WTC11 (cell line): Measurements from ENCODE around the gene PRR22. TPM values are rescaled to one million over a fixed set of nuclear protein-coding genes. Genes with fewer than 3 reads are reported as not detected.

Experiments
- ATAC-seq: fragments of 200-7000 bp; cut with Tn5 transposase; 2 replicates; pipeline ENCODE4 v1.10.0; 2021; ENCODE audit warnings: mild to moderate bottlenecking, moderate library complexity
- CTCF ChIA-PET: fragments of 300-600 bp; sonication (Branson Sonifier 250); formaldehyde crosslinking; loops from one replicate; lab custom pipeline; 2021; ENCODE audit warnings: antibody characterized with exemption; lab: Charles Lee
- POLR2A ChIA-PET: fragments of 350-600 bp; sonication (Branson Sonifier 250); formaldehyde crosslinking; loops from one replicate; lab custom pipeline; 2021; ENCODE audit warnings: antibody characterized with exemption; lab: Charles Lee
- DNase-seq: peaks from one replicate; pipeline ENCODE4 v3.0.0; 2021; ENCODE audit warnings: low spot score
- H3K27ac Mint-ChIP-seq: 2 replicates; pipeline ENCODE4 v1.8.0; 2021; ENCODE audit warnings: mixed read lengths
- H3K27me3 Mint-ChIP-seq: 2 replicates; pipeline ENCODE4 v1.8.0; 2021; ENCODE audit warnings: low read depth, mild to moderate bottlenecking, moderate library complexity, mixed read lengths
- H3K36me3 Mint-ChIP-seq: 2 replicates; pipeline ENCODE4 v1.8.0; 2021; ENCODE audit warnings: mixed read lengths
- H3K4me1 Mint-ChIP-seq: 2 replicates; pipeline ENCODE4 v1.8.0; 2022; ENCODE audit warnings: mixed read lengths
- H3K4me3 Mint-ChIP-seq: 2 replicates; pipeline ENCODE4 v1.8.0; 2021; ENCODE audit warnings: mild to moderate bottlenecking, moderate library complexity, mixed read lengths
- H3K9me3 Mint-ChIP-seq: 2 replicates; pipeline ENCODE4 v1.8.0; 2021; ENCODE audit warnings: mixed read lengths
- ATF1 ChIP-seq: sonication (generic); formaldehyde crosslinking; IDR thresholded peaks from 2 replicates; pipeline ENCODE4 v1.8.1; 2023; ENCODE audit warnings: mild to moderate bottlenecking, moderate library complexity, missing genetic modification reagents
- CBFB ChIP-seq: sonication (generic); formaldehyde crosslinking; IDR thresholded peaks from 2 replicates; pipeline ENCODE4 v1.8.1; 2022; ENCODE audit warnings: mild to moderate bottlenecking, low read depth, missing genetic modification reagents
- CDX4 ChIP-seq: fragments of 250-450 bp; sonication (Bioruptor Pico); IDR thresholded peaks from 2 replicates; pipeline ENCODE4 v1.9.0; 2021; ENCODE audit warnings: moderate library complexity, mild to moderate bottlenecking, inconsistent platforms, borderline replicate concordance
- E2F1 ChIP-seq: sonication (generic); formaldehyde crosslinking; IDR thresholded peaks from 2 replicates; pipeline ENCODE4 v1.8.0; 2022; ENCODE audit warnings: mild to moderate bottlenecking, missing genetic modification reagents
- E2F4 ChIP-seq: sonication (generic); formaldehyde crosslinking; IDR thresholded peaks from 2 replicates; pipeline ENCODE4 v1.8.1; 2022; ENCODE audit warnings: low read depth, mild to moderate bottlenecking, moderate library complexity, missing genetic modification reagents, borderline replicate concordance
- ETV6 ChIP-seq: sonication (generic); formaldehyde crosslinking; IDR thresholded peaks from 2 replicates; pipeline ENCODE4 v1.8.1; 2022; ENCODE audit warnings: mild to moderate bottlenecking, missing genetic modification reagents
- GABPB1 ChIP-seq: sonication (generic); formaldehyde crosslinking; IDR thresholded peaks from 2 replicates; pipeline ENCODE4 v1.8.1; 2023; ENCODE audit warnings: mild to moderate bottlenecking, missing genetic modification reagents
- MXD4 ChIP-seq: fragments of 250-450 bp; sonication (Bioruptor Pico); IDR thresholded peaks from 2 replicates; pipeline ENCODE4 v1.8.0; 2021; ENCODE audit warnings: mild to moderate bottlenecking, moderate library complexity, borderline replicate concordance
- NFATC4 ChIP-seq: fragments of 250-450 bp; sonication (Bioruptor Pico); IDR thresholded peaks from 2 replicates; pipeline ENCODE4 v1.9.0; 2021; ENCODE audit warnings: mild to moderate bottlenecking
- PRDM15 ChIP-seq: sonication (generic); formaldehyde crosslinking; IDR thresholded peaks from 2 replicates; pipeline ENCODE4 v1.8.0; 2022; ENCODE audit warnings: missing genetic modification reagents
- STAT6 ChIP-seq: sonication (generic); formaldehyde crosslinking; conservative IDR thresholded peaks from 2 replicates; pipeline ENCODE4 v1.8.1; 2023; ENCODE audit warnings: mild to moderate bottlenecking, low read depth, missing genetic modification reagents, moderate library complexity
- TCF7 ChIP-seq: sonication (generic); formaldehyde crosslinking; IDR thresholded peaks from 2 replicates; pipeline ENCODE4 v1.8.0; 2022; ENCODE audit warnings: mild to moderate bottlenecking, low read depth, missing genetic modification reagents, moderate library complexity
- TEAD1 ChIP-seq: sonication (generic); formaldehyde crosslinking; IDR thresholded peaks from 2 replicates; pipeline ENCODE4 v1.8.0; 2022; ENCODE audit warnings: mild to moderate bottlenecking, missing genetic modification reagents
- TEAD4 ChIP-seq: sonication (generic); formaldehyde crosslinking; IDR thresholded peaks from 2 replicates; pipeline ENCODE4 v1.8.0; 2022; ENCODE audit warnings: mild to moderate bottlenecking, missing genetic modification reagents
- USF2 ChIP-seq: sonication (generic); formaldehyde crosslinking; IDR thresholded peaks from 2 replicates; pipeline ENCODE4 v1.8.1; 2023; ENCODE audit warnings: mild to moderate bottlenecking, missing genetic modification reagents, moderate library complexity
- ZNF671 ChIP-seq: fragments of 250-450 bp; sonication (Bioruptor Pico); IDR thresholded peaks from 2 replicates; pipeline ENCODE4 v1.8.0; 2021; ENCODE audit warnings: mild to moderate bottlenecking
- total RNA-seq: library from RNA; stranded (reverse); gene quantifications from 3 replicates; pipeline ENCODE4 v1.2.3, GENCODE V29; 2021

The PRR22 gene
- total RNA-seq, 1 experiment from 2014 or later: 3.3 TPM

GRCh38 chr19:5798244-5798643, 13.7 kb upstream of the PRR22 start:
- no peak overlapping the region for H3K4me3 Mint-ChIP-seq
- ATAC-seq (no peak), DNase-seq (no peak)
- ChIA-PET POLR2A (no interaction called here), CTCF (interaction anchor here (0.8 kb wide), 1 partner anchor 8 kb away, joined by 3 read pairs; no protein-coding TSS in a partner anchor)
- no peaks in the 10 kb centered on the region for H3K36me3 Mint-ChIP-seq
- H3K27ac Mint-ChIP-seq: no peak overlapping the region
- peaks cover 3% of the 10 kb centered on the region for H3K4me1 Mint-ChIP-seq
- TF ChIP-seq TEAD1 (CRISPR knock-in tag) (no peak), STAT6 (no peak), MXD4 (CRISPR knock-in tag) (no peak), E2F1 (CRISPR knock-in tag) (no peak), CDX4 (CRISPR knock-in tag) (no peak), TEAD4 (CRISPR knock-in tag) (no peak), ATF1 (no peak), CBFB (CRISPR knock-in tag) (no peak), E2F4 (CRISPR knock-in tag) (no peak), GABPB1 (no peak), NFATC4 (CRISPR knock-in tag) (no peak), ETV6 (CRISPR knock-in tag) (no peak), PRDM15 (no peak), USF2 (CRISPR knock-in tag) (no peak), TCF7 (CRISPR knock-in tag) (no peak), ZNF671 (no peak)
- H3K27me3 Mint-ChIP-seq: peaks cover 41% of the 10 kb centered on the region
- no peaks in the 10 kb centered on the region for H3K9me3 Mint-ChIP-seq
